HG03342 (cell line): Measurements from ENCODE around the gene SMARCD1.

Experiments
- ATAC-seq: cut with Tn5 transposase; IDR thresholded peaks from one replicate; pipeline ENCODE4 v1.9.1; 2021; ENCODE audit warnings: mild to moderate bottlenecking, moderate library complexity; ENCODE audit not compliant: unreplicated experiment

The SMARCD1 gene

DNA sequence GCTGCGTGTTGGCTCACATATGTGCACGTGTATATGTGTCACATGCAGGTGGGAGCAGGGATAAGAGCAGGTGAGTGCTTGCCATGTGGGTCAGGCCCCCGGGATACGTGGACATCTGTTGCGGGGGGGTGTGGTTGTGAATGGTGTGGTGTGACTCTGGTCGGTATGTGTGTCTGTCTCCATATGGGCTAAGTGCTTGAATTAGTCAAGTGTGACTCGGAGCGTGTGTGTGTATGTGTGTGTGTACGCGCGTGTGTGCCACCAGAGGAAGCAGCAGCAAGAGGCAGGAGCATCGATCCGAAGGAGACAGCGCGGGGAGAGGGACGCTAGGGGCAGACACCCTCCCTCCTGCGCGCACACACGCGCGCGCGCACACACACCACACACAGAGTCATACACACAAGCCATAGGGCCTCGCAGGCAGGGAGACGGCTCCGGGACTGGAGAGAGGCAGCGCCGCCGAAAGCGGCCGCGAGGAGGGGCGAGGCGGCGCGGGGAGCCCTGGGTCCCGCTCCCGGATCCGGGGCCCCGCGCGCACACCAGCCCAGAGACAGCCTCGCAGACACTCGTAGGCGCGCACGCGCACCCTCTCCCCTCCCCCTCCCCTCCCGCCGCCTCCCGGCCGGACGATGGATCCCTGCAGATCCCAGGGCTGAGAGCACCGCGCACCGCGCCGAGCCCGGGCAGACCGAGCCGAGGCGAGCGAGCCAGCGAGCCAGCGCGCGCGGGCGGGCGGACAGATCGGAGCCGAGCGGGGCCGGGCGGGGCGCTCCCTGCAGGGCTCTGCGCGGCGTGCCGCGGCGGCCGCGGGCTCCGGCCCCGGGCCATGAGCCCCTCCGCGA, 27.9 kb upstream of the SMARCD1 start, which contains the start of gene ASIC1:
Gene ASIC1 (plus strand): TSS at position 597 of the 842 bp plus-strand sequence. CDS start 1,171 bp downstream, outside the sequence.
- ATAC-seq, result no peak

- no peak for ATAC-seq
Observed at GRCh38 chr12:50057896-50058670, 27.1 kb upstream of the SMARCD1 start.

GRCh38 chr12:50058743-50059312, 26.3 kb upstream of the SMARCD1 start:
- ATAC-seq, result no peak

DNA sequence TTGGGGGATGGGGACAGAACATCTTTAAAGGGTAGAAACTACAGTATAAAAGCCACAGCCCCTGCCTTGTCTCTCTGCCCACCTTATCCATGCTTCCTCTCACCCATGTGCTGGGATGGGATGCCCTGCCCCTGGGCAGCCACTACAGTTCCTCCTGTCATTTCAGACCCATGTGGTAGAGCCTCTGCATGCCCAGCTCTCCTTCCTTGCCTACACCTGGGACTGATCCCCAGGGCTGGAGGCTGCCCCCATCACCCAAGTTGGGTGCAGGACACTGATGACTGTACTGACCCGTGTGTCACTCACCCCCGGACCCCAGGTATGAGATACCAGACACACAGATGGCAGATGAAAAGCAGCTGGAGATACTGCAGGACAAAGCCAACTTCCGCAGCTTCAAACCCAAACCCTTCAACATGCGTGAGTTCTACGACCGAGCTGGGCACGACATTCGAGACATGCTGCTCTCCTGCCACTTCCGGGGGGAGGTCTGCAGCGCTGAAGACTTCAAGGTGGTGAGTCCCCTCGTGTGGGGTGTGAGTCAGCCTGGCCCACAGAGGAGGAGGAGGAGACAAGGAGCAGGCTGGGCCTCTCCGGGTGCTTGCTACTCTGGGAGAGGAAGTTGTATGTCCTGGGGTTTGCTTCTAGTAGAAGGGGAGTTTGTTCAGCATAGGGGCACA, 25.6 kb upstream of the SMARCD1 start:
- ATAC-seq, result no peak

GRCh38 chr12:50060120-50060468, 25.0 kb upstream of the SMARCD1 start:
- no peak for ATAC-seq

- ATAC-seq, result no peak
Observed at GRCh38 chr12:50061171-50061570, 24.0 kb upstream of the SMARCD1 start.

- ATAC-seq, result no peak
Observed at GRCh38 chr12:50061946-50062686, 23.0 kb upstream of the SMARCD1 start.

GRCh38 chr12:50062728-50063460, 22.2 kb upstream of the SMARCD1 start:
- ATAC-seq, result no peak

DNA sequence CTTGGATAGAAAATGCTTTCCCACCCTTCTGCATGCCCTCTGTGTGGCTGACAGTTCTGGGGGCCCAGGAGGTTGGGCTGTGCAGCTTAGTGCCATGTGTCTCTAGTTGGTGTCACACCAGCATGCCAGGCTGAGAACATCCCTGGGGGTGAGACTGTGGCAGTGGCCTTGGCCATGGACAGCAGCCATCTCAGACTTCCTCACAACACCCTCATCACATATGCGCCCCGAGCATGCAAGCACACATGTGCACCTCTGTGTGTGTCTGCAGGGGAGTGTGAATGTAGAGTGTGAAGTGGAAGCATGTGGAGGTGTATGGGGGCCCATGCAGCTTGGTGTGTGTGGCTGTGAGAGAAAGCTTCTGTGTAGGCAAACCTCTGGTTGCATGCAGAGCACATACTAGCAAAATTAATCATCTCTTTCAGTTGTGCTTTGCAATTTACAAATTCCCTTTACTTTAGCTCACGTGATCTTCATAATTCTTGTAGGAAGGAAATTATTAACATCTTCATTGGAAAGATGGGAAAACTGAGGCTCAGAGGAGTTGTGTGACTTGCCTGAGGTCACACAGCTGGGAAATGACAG, 19.3 kb upstream of the SMARCD1 start:
- no peak for ATAC-seq

DNA sequence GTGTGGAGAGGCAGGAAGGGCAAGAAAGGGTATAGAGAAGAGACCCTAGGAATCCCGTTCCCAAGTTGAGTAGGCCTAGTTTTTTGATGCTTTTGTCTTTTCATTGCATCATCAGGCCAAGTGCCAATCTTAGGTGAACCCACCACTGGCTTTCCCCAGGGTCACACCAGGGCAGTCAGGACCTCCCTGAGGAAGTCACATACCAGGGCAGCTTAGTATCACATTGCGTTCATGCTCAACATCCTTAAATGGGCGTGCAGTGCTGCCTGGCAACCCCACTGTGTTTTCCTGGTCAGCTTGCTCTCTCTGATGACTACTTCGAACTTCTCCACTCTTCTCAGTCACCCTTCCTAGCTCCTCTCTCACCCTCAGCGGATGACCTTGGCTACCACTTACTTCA, 18.7 kb upstream of the SMARCD1 start:
- no peak for ATAC-seq

DNA sequence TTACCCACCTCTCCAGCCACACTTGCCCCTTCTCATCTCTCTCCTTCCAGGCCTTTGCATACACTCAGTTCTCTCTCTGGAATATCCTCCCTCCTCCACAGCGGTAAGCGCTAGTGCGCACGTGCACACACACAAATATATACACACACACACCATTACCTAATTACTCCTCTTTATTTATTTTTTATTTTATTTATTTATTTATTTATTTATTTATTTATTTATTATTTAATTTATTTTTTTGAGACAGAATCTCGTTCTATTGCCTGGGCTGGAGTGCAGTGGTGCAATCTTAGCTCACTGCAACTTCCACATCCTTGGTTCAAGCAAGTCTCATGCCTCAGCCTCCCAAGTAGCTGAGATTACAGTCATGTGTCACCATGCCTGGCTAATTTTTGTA, 16.1 kb upstream of the SMARCD1 start:
- no peak for ATAC-seq

- ATAC-seq, result no peak
Observed at GRCh38 chr12:50069539-50069938, 15.6 kb upstream of the SMARCD1 start.

DNA sequence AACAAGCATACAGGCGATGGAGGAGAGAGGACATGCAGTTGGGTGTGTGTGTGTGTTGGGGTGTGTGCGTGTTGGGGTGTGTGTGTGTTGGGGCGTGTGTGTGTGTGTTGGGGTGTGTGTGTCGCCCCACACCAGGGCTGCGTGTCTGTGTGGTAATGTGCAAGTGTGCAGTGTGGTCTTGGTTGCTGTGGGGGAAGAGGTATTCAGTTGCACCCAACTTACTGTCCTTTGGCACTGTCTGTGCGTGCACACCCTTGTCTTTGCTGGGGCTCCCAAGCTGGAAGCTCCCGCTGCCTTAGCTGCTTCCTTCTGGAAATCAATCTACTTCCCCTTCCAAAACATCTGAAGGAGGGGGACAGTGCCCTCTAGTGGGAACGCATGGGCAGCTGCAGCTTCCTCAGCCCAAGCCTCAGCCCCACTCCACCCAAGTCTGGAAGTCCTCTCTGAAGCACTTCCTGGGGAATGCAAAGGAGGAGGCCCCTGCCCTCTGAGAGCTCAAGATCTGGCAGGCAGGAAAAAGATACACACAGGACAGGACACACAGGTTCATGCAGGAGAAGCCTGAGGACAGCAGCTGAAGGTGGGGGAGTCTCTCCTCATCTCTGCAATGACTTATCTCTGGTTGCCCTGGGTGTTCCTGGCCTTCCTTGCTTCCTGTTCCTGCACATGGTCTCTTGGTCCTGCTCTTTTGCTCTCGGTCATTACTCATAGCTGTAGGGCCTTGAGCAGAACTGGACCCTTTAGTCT, 14.7 kb upstream of the SMARCD1 start:
- ATAC-seq, result no peak

DNA sequence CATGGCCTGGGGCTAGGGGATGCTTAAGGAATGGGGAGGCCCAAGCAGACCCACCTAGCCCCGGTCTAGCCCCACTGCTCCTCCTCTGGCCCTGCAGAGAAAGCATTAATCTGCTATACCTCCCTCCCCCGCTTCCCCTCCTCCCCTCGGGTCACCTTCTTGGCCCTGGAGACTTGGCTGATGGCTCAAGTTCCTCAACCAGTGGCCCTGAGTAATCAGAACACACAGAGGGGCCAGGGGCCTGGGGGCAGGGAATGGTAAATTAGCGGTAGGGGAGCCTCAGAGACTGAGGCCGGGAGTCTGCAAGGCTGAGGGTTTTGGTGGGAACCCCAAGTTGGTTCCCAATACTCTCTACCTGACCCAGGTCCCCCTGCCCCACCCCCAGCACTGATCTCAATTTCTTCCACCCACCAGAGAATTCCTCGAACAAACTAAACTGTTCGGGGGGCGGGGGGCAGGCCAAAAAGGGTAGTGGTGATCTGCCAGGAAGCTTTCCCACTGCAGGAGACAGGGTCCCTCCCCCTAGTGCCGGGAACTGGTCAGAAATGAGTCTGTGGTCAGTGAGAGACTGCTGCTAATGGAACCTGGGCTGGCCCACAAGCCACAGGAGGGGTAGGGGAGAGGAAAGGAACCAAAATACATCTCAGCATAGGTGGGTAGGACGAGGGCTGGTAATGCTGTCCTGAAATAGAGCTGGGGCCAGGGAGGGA, 12.8 kb upstream of the SMARCD1 start:
- ATAC-seq, result no peak

DNA sequence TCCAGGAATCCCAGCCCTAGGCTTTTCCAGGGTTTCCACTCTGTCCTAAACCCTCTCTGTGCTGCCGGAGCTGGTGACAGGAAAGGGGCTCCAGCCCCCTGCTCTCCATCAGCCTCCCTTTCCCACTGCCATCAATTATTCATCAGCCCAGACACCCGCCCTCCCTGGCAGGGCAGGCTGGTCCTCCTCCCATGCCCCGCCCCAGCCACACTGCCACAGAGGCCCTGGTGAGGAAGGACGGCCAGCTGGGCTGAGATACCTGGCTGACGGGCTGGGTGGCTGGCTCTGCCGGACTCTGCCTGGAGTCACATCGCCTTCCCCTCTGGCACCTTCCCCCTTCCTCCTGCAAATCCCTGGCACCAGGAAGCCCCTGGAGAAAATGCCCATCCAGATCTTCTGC, 11.9 kb upstream of the SMARCD1 start:
- no peak for ATAC-seq

DNA sequence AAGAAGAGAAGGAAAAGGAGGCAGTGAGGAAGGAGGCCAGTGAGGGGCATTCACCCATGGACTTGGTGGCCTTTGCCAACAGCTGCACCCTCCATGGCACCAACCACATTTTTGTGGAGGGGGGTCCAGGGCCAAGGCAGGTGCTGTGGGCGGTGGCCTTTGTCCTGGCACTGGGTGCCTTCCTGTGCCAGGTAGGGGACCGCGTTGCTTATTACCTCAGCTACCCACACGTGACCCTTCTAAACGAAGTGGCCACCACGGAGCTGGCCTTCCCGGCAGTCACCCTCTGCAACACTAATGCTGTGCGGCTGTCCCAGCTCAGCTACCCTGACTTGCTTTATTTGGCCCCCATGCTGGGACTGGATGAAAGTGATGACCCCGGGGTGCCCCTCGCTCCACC, 11.4 kb upstream of the SMARCD1 start:
- ATAC-seq, result no peak

DNA sequence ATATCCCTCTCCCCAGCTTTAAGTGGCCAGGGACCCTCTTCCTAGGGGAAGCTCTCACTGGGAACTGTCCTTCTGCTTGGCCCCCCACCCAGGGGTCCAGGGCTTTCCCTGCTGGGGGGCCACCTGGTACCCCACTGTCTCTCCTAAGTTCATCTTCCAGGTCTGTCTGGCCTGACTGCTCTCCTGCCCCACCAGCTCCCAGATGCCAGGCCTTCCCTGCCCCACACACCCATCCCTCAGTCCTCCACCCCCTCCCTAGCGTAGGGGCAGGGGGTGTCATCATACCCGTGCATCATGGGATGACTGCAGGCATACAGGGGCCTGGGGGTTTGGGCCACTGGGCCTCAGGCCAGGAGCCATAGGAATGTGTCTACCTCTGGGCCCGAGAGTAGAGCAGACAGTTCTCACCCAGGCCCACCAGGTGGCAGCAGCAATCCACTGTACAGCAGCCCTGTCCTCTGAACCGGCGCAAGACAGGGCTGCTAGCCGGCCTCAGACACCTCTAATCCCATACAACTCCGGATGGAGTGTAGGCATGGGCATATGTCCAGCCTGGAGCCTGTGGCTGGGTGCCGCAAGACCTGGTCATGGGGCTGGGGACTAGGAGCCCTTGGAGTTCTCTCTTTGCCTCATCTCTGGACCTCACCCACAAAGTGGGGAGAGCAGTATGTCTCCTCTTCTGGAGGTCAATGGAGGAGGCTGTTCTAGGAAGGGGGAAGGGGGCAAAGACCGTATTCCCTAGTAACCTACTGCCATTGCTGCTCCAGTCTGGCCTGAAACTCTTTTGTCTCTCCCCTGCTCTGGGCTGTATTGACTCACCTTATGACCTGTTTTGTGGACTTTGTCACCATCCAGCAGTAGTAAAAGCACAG, 10.0 kb upstream of the SMARCD1 start:
- ATAC-seq, result peak; percentile 86
